ENCODE data around the gene FAM209A. TPM values are rescaled to one million over a fixed set of nuclear protein-coding genes. Genes with fewer than 3 reads are reported as not detected.

The FAM209A gene
- total RNA-seq, 1 experiment from 2014 or later: 0.28 TPM

DNA sequence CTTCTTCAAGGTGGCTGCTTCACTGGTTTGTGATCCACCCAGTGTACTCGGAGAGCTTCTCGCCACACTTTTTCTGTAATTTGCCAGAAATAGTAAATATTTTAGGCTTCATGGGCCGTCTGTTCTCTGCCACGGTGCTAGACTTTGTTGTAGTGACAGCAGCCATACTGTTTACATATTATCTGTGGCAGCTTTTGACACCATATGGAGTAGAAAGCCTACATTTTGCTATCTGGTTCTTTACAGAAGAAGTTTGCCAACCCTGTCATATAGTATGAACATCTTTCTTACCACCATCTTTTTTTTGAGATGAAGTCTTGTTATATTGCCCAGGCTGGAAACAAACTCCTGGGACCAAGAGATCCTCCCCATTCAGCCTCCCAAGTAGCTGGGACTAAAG, 41.0 kb downstream of the FAM209A start:
- H3K4me1 Mint-ChIP-seq: peaks cover 8% of the 10 kb centered on the region
- H3K27me3 Mint-ChIP-seq (ENCODE audit: low read depth): no peaks in the 10 kb centered on the region; the same call in 1 of the 2 replicates
- CTCF ChIA-PET: interaction anchor here (2.8 kb wide), 1 partner anchor 15 kb away, joined by 12 read pairs; no protein-coding TSS in a partner anchor
- POLR2A ChIA-PET: interaction anchor here (0.6 to 0.7 kb wide), 2 partner anchors 18 to 380 kb away, joined by 3 to 4 read pairs; no protein-coding TSS in a partner anchor
- TF ChIP-seq GABPB1 (CRISPR knock-in tag; IDR thresholded peaks at IDR 0.05) (no peak), RORB (CRISPR knock-in tag; IDR thresholded peaks at IDR 0.05) (no peak), NFE2L1 (CRISPR knock-in tag; IDR thresholded peaks at IDR 0.05) (no peak), ETV6 (CRISPR knock-in tag; IDR thresholded peaks at IDR 0.05) (no peak), ATF1 (CRISPR knock-in tag; IDR thresholded peaks at IDR 0.05) (no peak), TEAD1 (CRISPR knock-in tag; IDR thresholded peaks at IDR 0.05) (no peak), ZNF138 (CRISPR knock-in tag; conservative IDR thresholded peaks at IDR 0.05) (no peak), MYBL2 (CRISPR knock-in tag; IDR thresholded peaks at IDR 0.05) (no peak), CREB1 (CRISPR knock-in tag; IDR thresholded peaks at IDR 0.05) (no peak), ZBTB21 (CRISPR knock-in tag; IDR thresholded peaks at IDR 0.05; ENCODE audit: borderline replicate concordance) (no peak), ZNF121 (CRISPR knock-in tag; IDR thresholded peaks at IDR 0.05) (no peak), JUN (CRISPR knock-in tag; IDR thresholded peaks at IDR 0.05) (no peak)
- DNase-seq (ENCODE audit: low spot score) (no peak), ATAC-seq (no peak)
- peaks cover 2% of the 10 kb centered on the region; the same call in 1 of the 2 replicates for H3K36me3 Mint-ChIP-seq
- H3K4me3 Mint-ChIP-seq: no peak overlapping the region
- H3K9me3 Mint-ChIP-seq: peaks cover 3% of the 10 kb centered on the region; the same call in 1 of the 2 replicates
- H3K27ac Mint-ChIP-seq: no peak overlapping the region

GRCh38 chr20:56566621-56567020, 42.1 kb downstream of the FAM209A start:
- H3K4me1 Mint-ChIP-seq: peaks cover 8% of the 10 kb centered on the region
- H3K27me3 Mint-ChIP-seq (ENCODE audit: low read depth): no peaks in the 10 kb centered on the region; the same call in 1 of the 2 replicates
- ChIA-PET CTCF (interaction anchor here (1.2 to 2.8 kb wide), 2 partner anchors 16 to 407 kb away, joined by 4 to 12 read pairs; no protein-coding TSS in a partner anchor), POLR2A (no interaction called here)
- H3K36me3 Mint-ChIP-seq: peaks cover 2% of the 10 kb centered on the region; the same call in 1 of the 2 replicates
- DNase-seq (ENCODE audit: low spot score): no peak
- TF ChIP-seq KAT7 (CRISPR knock-in tag; IDR thresholded peaks at IDR 0.05; ENCODE audit: borderline replicate concordance) (no peak), EMX1 (CRISPR knock-in tag; IDR thresholded peaks at IDR 0.05) (no peak), ZNF416 (CRISPR knock-in tag; IDR thresholded peaks at IDR 0.05) (no peak)
- peaks cover 8% of the 10 kb centered on the region; the same call in 1 of the 2 replicates for H3K9me3 Mint-ChIP-seq
- ATAC-seq: no peak
- H3K4me3 Mint-ChIP-seq: no peak overlapping the region
- H3K27ac Mint-ChIP-seq: no peak overlapping the region

DNA sequence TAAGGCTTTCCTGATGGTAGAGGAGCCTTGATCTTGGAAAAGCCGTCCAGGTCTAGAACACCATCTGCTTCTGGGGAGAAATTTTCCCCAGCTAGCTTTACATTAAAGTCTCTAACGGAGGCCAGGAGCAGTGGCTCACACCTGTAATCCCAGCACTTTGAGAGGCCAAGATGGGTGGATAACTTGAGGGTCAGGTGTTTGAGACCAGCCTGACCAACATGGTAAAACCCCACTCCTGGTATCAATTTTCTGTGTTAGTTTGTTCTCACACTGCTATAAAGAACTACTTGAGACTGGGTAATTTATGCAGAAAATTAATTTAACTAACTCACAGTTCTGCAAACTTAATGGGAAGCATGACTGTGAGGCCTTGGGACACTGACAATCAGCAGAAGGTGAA, 46.3 kb downstream of the FAM209A start:
- Mint-ChIP-seq H3K27ac (no peak overlapping the region), H3K27me3 (ENCODE audit: low read depth) (no peaks in the 10 kb centered on the region), H3K36me3 (peaks cover 2% of the 10 kb centered on the region; the same call in 1 of the 2 replicates), H3K4me1 (peaks cover 8% of the 10 kb centered on the region), H3K9me3 (peaks cover 11% of the 10 kb centered on the region; the same call in 1 of the 2 replicates), H3K4me3 (no peak overlapping the region)
- CTCF ChIA-PET: no interaction called here
- ATAC-seq: no peak
- no peak for DNase-seq (ENCODE audit: low spot score)
- no peak for TF ChIP-seq PREB (CRISPR knock-in tag; IDR thresholded peaks at IDR 0.05; ENCODE audit: borderline replicate concordance)
- no peak for TF ChIP-seq TEAD4 (CRISPR knock-in tag; IDR thresholded peaks at IDR 0.05)
- no peak for TF ChIP-seq NR1H2 (CRISPR knock-in tag; IDR thresholded peaks at IDR 0.05)
- no peak for TF ChIP-seq JAZF1 (CRISPR knock-in tag; IDR thresholded peaks at IDR 0.05)
- TF ChIP-seq FOXK1 (CRISPR knock-in tag; IDR thresholded peaks at IDR 0.05): no peak
- no peak for TF ChIP-seq TP53 (CRISPR knock-in tag; IDR thresholded peaks at IDR 0.05)
- TF ChIP-seq PRRX2 (CRISPR knock-in tag; IDR thresholded peaks at IDR 0.05): no peak
- no peak for TF ChIP-seq GRHL2 (CRISPR knock-in tag; IDR thresholded peaks at IDR 0.05; ENCODE audit: insufficient replicate concordance, severe bottlenecking)
- TF ChIP-seq E2F1 (CRISPR knock-in tag; IDR thresholded peaks at IDR 0.05): no peak
- no peak for TF ChIP-seq NR3C1 (CRISPR knock-in tag; conservative IDR thresholded peaks at IDR 0.05; ENCODE audit: low read depth)
- no peak for TF ChIP-seq MAX (CRISPR knock-in tag; IDR thresholded peaks at IDR 0.05)
- no peak for TF ChIP-seq EMX1 (CRISPR knock-in tag; IDR thresholded peaks at IDR 0.05)
- TF ChIP-seq CREM (CRISPR knock-in tag; IDR thresholded peaks at IDR 0.05): no peak
- TF ChIP-seq GABPB1 (CRISPR knock-in tag; IDR thresholded peaks at IDR 0.05): no peak
- TF ChIP-seq ZSCAN18 (CRISPR knock-in tag; IDR thresholded peaks at IDR 0.05): no peak
- POLR2A ChIA-PET: no interaction called here
